HCT116 (cell line): ENCODE results near the gene PEX26. TPM values are rescaled to one million over a fixed set of nuclear protein-coding genes. Genes with fewer than 3 reads are reported as not detected.

Source experiments
- ATAC-seq: fragments of 200-7000 bp; cut with Tn5 transposase; 2 replicates; pipeline ENCODE4 v1.9.1; 2020; ENCODE audit warnings: mild to moderate bottlenecking, moderate library complexity
- BruUV-seq: library from RNA; stranded (reverse); fragments of 400-500 nt; replicated peaks from 2 replicates; lab custom pipeline; 2021; lab: Mats Ljungman, UMichigan
- CTCF ChIA-PET: fragments of 300-600 bp; sonication (Branson Sonifier 250); formaldehyde crosslinking; loops from one replicate; lab custom pipeline; 2021; ENCODE audit warnings: antibody characterized with exemption; lab: Charles Lee
- POLR2A ChIA-PET: fragments of 300-600, 350-600 bp; sonication (Branson Sonifier 250); formaldehyde crosslinking; loops from one replicate; lab custom pipeline; 2021; ENCODE audit warnings: antibody characterized with exemption; lab: Charles Lee
- RAD21 ChIA-PET, 2 experiments: fragments of 300-600 bp; sonication (Branson Sonifier 250); formaldehyde crosslinking; loops; one replicate each; lab custom pipeline; 2023; ENCODE audit warnings: low total read pairs in 2 of 2; ENCODE audit not compliant: uncharacterized antibody in 2 of 2, unreplicated experiment in 2 of 2, low non-redundant PET in 1 of 2; lab: Charles Lee
- DNase-seq: peaks from one replicate; pipeline ENCODE4 v3.0.0-alpha.2; 2010; ENCODE audit warnings: low read depth, low spot score
- H2AFZ ChIP-seq: fragments of 200-600 bp; shearing (Covaris generic), sonication (generic); 2 replicates; pipeline ENCODE4 v1.6.1; 2017; ENCODE audit warnings: low read depth, mixed run types, mixed read lengths, antibody characterized with exemption, low read length; ENCODE audit not compliant: poor library complexity, severe bottlenecking
- H3K27ac ChIP-seq: 2 replicates; pipeline ENCODE4 v1.5.1; 2012; ENCODE audit warnings: low read depth, low read length
- H3K27me3 ChIP-seq: fragments of 200-600 bp; sonication (generic); 2 replicates; pipeline ENCODE4 v1.6.1; 2016; ENCODE audit warnings: mixed run types, low read length, mixed read lengths; ENCODE audit not compliant: insufficient read depth
- H3K36me3 ChIP-seq, 2 experiments: fragments of 200-500 bp in 1 of 2; fragments of 200-600 bp in 1 of 2; sonication (Bioruptor generic) in 1 of 2; sonication (generic) in 1 of 2; 2 replicates each; pipeline versions ENCODE4 v1.5.1 to v1.6.1; 2014 to 2016; ENCODE audit warnings: low read length in 2 of 2, inconsistent platforms in 1 of 2, mixed read lengths in 1 of 2, mixed run types in 1 of 2; ENCODE audit not compliant: insufficient read depth in 2 of 2, control insufficient read depth in 1 of 2
- H3K4me1 ChIP-seq, 2 experiments: fragments of 200-600 bp in 1 of 2; sonication (generic) in 1 of 2; 2 replicates each; pipeline versions ENCODE4 v1.5.1 to v1.6.1; 2012 to 2017; ENCODE audit warnings: low read length in 2 of 2, inconsistent platforms in 1 of 2, mild to moderate bottlenecking in 1 of 2, mixed read lengths in 1 of 2, mixed run types in 1 of 2, moderate library complexity in 1 of 2; ENCODE audit not compliant: insufficient read depth in 2 of 2, control insufficient read depth in 1 of 2
- H3K4me2 ChIP-seq: fragments of 200-600 bp; sonication (generic); 2 replicates; pipeline ENCODE4 v1.6.1; 2017; ENCODE audit warnings: mixed run types, low read length, mixed read lengths
- H3K4me3 ChIP-seq, 2 experiments: fragments of 200-600 bp in 1 of 2; sonication (generic) in 1 of 2; replicated peaks in 1 of 2; 2 replicates each; pipeline ENCODE4 v1.5.1; 2011 to 2016; ENCODE audit warnings: low read length in 2 of 2, control low read depth in 1 of 2, low read depth in 1 of 2, mild to moderate bottlenecking in 1 of 2, mixed read lengths in 1 of 2, mixed run types in 1 of 2
- H3K79me2 ChIP-seq: fragments of 200-600 bp; sonication (generic); 2 replicates; pipeline ENCODE4 v1.6.1; 2017; ENCODE audit warnings: mild to moderate bottlenecking, mixed run types, low read length, moderate library complexity, mixed read lengths; ENCODE audit not compliant: insufficient read depth
- H3K9ac ChIP-seq: fragments of 200-600 bp; sonication (generic); 2 replicates; pipeline ENCODE4 v1.6.1; 2016; ENCODE audit warnings: low read length, mixed read lengths
- H3K9me2 ChIP-seq: fragments of 200-600 bp; sonication (generic), shearing (Covaris generic); 2 replicates; pipeline ENCODE4 v1.6.1; 2017; ENCODE audit warnings: mixed run types, mild to moderate bottlenecking, moderate library complexity; ENCODE audit not compliant: insufficient read depth
- H3K9me3 ChIP-seq, 2 experiments: fragments of 200-500 bp in 1 of 2; fragments of 200-600 bp in 1 of 2; sonication (Bioruptor generic) in 1 of 2; sonication (generic) in 1 of 2; 2 replicates each; pipeline ENCODE4 v1.6.1; 2014 to 2017; ENCODE audit warnings: low read length in 2 of 2, mixed read lengths in 2 of 2, inconsistent platforms in 1 of 2, low read depth in 1 of 2, mild to moderate bottlenecking in 1 of 2, mixed run types in 1 of 2, moderate library complexity in 1 of 2; ENCODE audit not compliant: control insufficient read depth in 1 of 2, insufficient read depth in 1 of 2
- H4K20me1 ChIP-seq: fragments of 200-600 bp; sonication (generic), shearing (Covaris generic); 2 replicates; pipeline ENCODE4 v1.6.1; 2017; ENCODE audit warnings: mixed run types, mild to moderate bottlenecking, moderate library complexity; ENCODE audit not compliant: insufficient read depth
- CEBPB ChIP-seq: IDR thresholded peaks from 2 replicates; pipeline ENCODE4 v1.6.1; 2012; ENCODE audit warnings: low read depth
- ELF1 ChIP-seq: IDR thresholded peaks from 2 replicates; pipeline ENCODE4 v1.6.1; 2012; ENCODE audit warnings: low read depth, borderline replicate concordance
- EZH2 ChIP-seq: fragments of 200-600 bp; sonication (generic); IDR thresholded peaks from 2 replicates; pipeline ENCODE4 v1.6.1; 2017; ENCODE audit warnings: antibody characterized with exemption, mixed run types
- FOSL1 ChIP-seq: IDR thresholded peaks from 2 replicates; pipeline ENCODE4 v1.6.1; 2012; ENCODE audit warnings: low read depth
- POLR2A ChIP-seq: IDR thresholded peaks from 2 replicates; pipeline ENCODE4 v1.7.0; 2011; ENCODE audit warnings: borderline replicate concordance; ENCODE audit not compliant: insufficient read depth, insufficient read length; ENCODE audit errors: extremely low read depth
- RAD21 ChIP-seq: IDR thresholded peaks from 2 replicates; pipeline ENCODE4 v1.6.1; 2012; ENCODE audit warnings: low read depth, mild to moderate bottlenecking
- SIN3A ChIP-seq: IDR thresholded peaks from 2 replicates; pipeline ENCODE4 v1.6.1; 2012; ENCODE audit warnings: low read depth
- SRF ChIP-seq: IDR thresholded peaks from 2 replicates; pipeline ENCODE4 v1.6.1; 2012; ENCODE audit warnings: low read depth
- TCF7L2 ChIP-seq: IDR thresholded peaks from 2 replicates; pipeline ENCODE4 v1.7.0; 2011; ENCODE audit warnings: borderline replicate concordance, inconsistent platforms; ENCODE audit not compliant: insufficient read depth, insufficient read length; ENCODE audit errors: extremely low read depth
- ZNF274 ChIP-seq: fragments of 200-500 bp; sonication (Bioruptor generic); IDR thresholded peaks from 2 replicates; pipeline ENCODE4 v1.6.1; 2014; ENCODE audit warnings: mild to moderate bottlenecking, low read depth, low read length, inconsistent platforms
- intact Hi-C: fragments of 100-400 bp; cut with micrococcal nuclease; formaldehyde crosslinking; loops from 2 replicates; pipeline ENCODE4 v1.10.0; 2022
- total RNA-seq: library from RNA; stranded (reverse); gene quantifications from one replicate; pipeline ENCODE4 v1.2.1, GENCODE V29; 2021; ENCODE audit not compliant: unreplicated experiment
- TF ChIP-seq, protein P1 (sequence below): IDR thresholded peaks from 2 replicates; pipeline ENCODE4 v1.6.1; 2012
- TF ChIP-seq, protein P2 (sequence below): IDR thresholded peaks from 2 replicates; pipeline ENCODE4 v1.6.1; 2012; ENCODE audit warnings: low read depth

The PEX26 gene
- total RNA-seq, 1 experiment from 2014 or later: 26.4 TPM

DNA sequence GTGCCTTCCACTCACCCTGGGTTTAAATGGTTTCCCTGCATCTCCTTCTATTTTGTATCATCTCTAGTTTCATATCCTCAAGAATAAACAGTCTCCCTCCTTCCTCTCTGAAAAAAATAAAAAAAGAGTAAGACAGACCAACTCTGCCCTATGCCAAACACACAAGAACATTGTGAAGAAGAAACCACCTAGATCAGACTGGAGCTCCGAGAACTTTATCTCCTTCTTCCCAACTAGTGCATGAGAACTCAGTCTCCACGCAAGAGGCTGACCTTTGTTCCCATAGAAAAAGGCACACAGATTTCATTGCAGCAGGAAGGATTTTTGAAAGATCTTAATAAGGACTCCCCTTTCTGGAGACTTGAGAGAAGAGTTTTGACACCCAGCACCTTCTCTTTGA lies 8.7 kb upstream of the PEX26 start:
- no peak overlapping the region for H3K4me3 ChIP-seq
- H3K4me1 ChIP-seq: no peaks in the 10 kb centered on the region
- H3K4me2 ChIP-seq: no peak overlapping the region
- H3K27ac ChIP-seq: no peak overlapping the region
- intact Hi-C loops: no loop called here
- no peaks in the 10 kb centered on the region for H3K79me2 ChIP-seq
- no peak for DNase-seq
- TF ChIP-seq SIN3A (no peak), POLR2A (no peak), TCF7L2 (no peak), CEBPB (no peak), ELF1 (no peak), ZNF274 (no peak), EZH2 (no peak), FOSL1 (no peak), SRF (no peak), RAD21 (no peak)
- TF ChIP-seq, protein P1, sequence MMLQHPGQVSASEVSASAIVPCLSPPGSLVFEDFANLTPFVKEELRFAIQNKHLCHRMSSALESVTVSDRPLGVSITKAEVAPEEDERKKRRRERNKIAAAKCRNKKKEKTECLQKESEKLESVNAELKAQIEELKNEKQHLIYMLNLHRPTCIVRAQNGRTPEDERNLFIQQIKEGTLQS: no peak
- TF ChIP-seq, protein P2, sequence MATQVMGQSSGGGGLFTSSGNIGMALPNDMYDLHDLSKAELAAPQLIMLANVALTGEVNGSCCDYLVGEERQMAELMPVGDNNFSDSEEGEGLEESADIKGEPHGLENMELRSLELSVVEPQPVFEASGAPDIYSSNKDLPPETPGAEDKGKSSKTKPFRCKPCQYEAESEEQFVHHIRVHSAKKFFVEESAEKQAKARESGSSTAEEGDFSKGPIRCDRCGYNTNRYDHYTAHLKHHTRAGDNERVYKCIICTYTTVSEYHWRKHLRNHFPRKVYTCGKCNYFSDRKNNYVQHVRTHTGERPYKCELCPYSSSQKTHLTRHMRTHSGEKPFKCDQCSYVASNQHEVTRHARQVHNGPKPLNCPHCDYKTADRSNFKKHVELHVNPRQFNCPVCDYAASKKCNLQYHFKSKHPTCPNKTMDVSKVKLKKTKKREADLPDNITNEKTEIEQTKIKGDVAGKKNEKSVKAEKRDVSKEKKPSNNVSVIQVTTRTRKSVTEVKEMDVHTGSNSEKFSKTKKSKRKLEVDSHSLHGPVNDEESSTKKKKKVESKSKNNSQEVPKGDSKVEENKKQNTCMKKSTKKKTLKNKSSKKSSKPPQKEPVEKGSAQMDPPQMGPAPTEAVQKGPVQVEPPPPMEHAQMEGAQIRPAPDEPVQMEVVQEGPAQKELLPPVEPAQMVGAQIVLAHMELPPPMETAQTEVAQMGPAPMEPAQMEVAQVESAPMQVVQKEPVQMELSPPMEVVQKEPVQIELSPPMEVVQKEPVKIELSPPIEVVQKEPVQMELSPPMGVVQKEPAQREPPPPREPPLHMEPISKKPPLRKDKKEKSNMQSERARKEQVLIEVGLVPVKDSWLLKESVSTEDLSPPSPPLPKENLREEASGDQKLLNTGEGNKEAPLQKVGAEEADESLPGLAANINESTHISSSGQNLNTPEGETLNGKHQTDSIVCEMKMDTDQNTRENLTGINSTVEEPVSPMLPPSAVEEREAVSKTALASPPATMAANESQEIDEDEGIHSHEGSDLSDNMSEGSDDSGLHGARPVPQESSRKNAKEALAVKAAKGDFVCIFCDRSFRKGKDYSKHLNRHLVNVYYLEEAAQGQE: no peak
- no TSS peak for BruUV-seq
- ChIA-PET RAD21 (no interaction called here), POLR2A (no interaction called here), CTCF (no interaction called here)
- H3K36me3 ChIP-seq: no peaks in the 10 kb centered on the region
- no peaks in the 10 kb centered on the region for H3K9me2 ChIP-seq
- ATAC-seq: no peak
- H3K9me3 ChIP-seq: no peaks in the 10 kb centered on the region
- no peak overlapping the region for H2AFZ ChIP-seq
- H3K27me3 ChIP-seq: no peaks in the 10 kb centered on the region; the same call in 1 of the 2 replicates
- no peaks in the 10 kb centered on the region for H4K20me1 ChIP-seq
- no peak overlapping the region for H3K9ac ChIP-seq
